OCI-LY1 (cell line): ENCODE data around the gene CCR5AS.
"Not testable (repeated sequence)": the region's sequence is repeated elsewhere in the genome, so short reads cannot be mapped to it uniquely, and the experiment has no call there.

ENCODE experiments used
- H2AFZ ChIP-seq: fragments of 200-600 bp; sonication (generic), shearing (Covaris generic); 2 replicates; pipeline ENCODE4 v1.6.0; 2014; ENCODE audit warnings: antibody characterized with exemption, mild to moderate bottlenecking, low read length
- H3F3A ChIP-seq: fragments of 200-600 bp; sonication (generic), shearing (Covaris generic); 2 replicates; pipeline ENCODE4 v1.6.0; 2014; ENCODE audit warnings: mild to moderate bottlenecking, antibody characterized with exemption, low read length, moderate library complexity; ENCODE audit not compliant: insufficient read depth
- H3K27ac ChIP-seq: fragments of 200-600 bp; sonication (generic); 2 replicates; pipeline ENCODE4 v1.5.1; 2014; ENCODE audit warnings: low read length, mixed run types, mild to moderate bottlenecking, low read depth; ENCODE audit not compliant: poor library complexity, severe bottlenecking
- H3K27me3 ChIP-seq: fragments of 200-600 bp; sonication (generic); 2 replicates; pipeline ENCODE4 v1.6.0; 2014; ENCODE audit warnings: antibody characterized with exemption, mild to moderate bottlenecking, low read length, moderate library complexity; ENCODE audit not compliant: insufficient read depth
- H3K36me3 ChIP-seq: fragments of 200-600 bp; sonication (generic); 2 replicates; pipeline ENCODE4 v1.6.1; 2014; ENCODE audit warnings: mild to moderate bottlenecking, antibody characterized with exemption, low read length, moderate library complexity, mixed read lengths; ENCODE audit not compliant: insufficient read depth
- H3K4me1 ChIP-seq: fragments of 200-600 bp; sonication (generic); 2 replicates; pipeline ENCODE4 v1.5.1; 2014; ENCODE audit warnings: mild to moderate bottlenecking, low read length, moderate library complexity; ENCODE audit not compliant: insufficient read depth, severe bottlenecking
- H3K4me2 ChIP-seq: fragments of 200-600 bp; sonication (generic), shearing (Covaris generic); 2 replicates; pipeline ENCODE4 v1.6.1; 2014; ENCODE audit warnings: low read length
- H3K4me3 ChIP-seq: fragments of 200-600 bp; sonication (generic); 2 replicates; pipeline ENCODE4 v1.5.1; 2014; ENCODE audit warnings: low read length, low read depth, mild to moderate bottlenecking, mixed read lengths; ENCODE audit not compliant: poor library complexity, severe bottlenecking
- H3K79me2 ChIP-seq: fragments of 200-600 bp; shearing (Covaris generic); 2 replicates; pipeline ENCODE4 v1.6.1; 2016; ENCODE audit warnings: mixed run types, low read length, mixed read lengths; ENCODE audit not compliant: insufficient read depth
- H3K9ac ChIP-seq: fragments of 200-600 bp; sonication (generic), shearing (Covaris generic); 2 replicates; pipeline ENCODE4 v1.6.1; 2014; ENCODE audit warnings: mild to moderate bottlenecking, low read length, mixed read lengths
- H3K9me2 ChIP-seq: fragments of 200-600 bp; sonication (generic), shearing (Covaris generic); 2 replicates; pipeline ENCODE4 v1.6.1; 2014; ENCODE audit warnings: low read depth, mild to moderate bottlenecking, low read length, mixed read lengths
- H3K9me3 ChIP-seq: fragments of 200-600 bp; shearing (Covaris generic); 2 replicates; pipeline ENCODE4 v1.6.1; 2014; ENCODE audit warnings: low read length, mixed read lengths
- H4K20me1 ChIP-seq: fragments of 200-600 bp; sonication (generic), shearing (Covaris generic); 2 replicates; pipeline ENCODE4 v1.6.0; 2016; ENCODE audit warnings: mild to moderate bottlenecking, low read length; ENCODE audit not compliant: insufficient read depth
- CTCF ChIP-seq: fragments of 200-600 bp; sonication (generic), shearing (Covaris generic); IDR thresholded peaks from 2 replicates; pipeline ENCODE4 v1.5.1; 2017; ENCODE audit warnings: mild to moderate bottlenecking, antibody characterized with exemption, low read length, moderate library complexity, mixed read lengths
- EZH2 ChIP-seq: fragments of 200-600 bp; sonication (generic), shearing (Covaris generic); IDR thresholded peaks from 2 replicates; pipeline ENCODE4 v1.8.0; 2017; ENCODE audit warnings: borderline replicate concordance, mixed run types, mild to moderate bottlenecking, antibody characterized with exemption, low read length, moderate library complexity, mixed read lengths

Gene CCR5AS

GRCh38 chr3:46393011-46393410 lies 13.9 kb downstream of the CCR5AS start:
- H3K4me2 ChIP-seq = no peak overlapping the region
- H3K36me3 ChIP-seq = no peaks in the 10 kb centered on the region
- no peak overlapping the region for H2AFZ ChIP-seq
- 0 out of 2 replicates have a peak, but pooled peaks cover 4% of the 10 kb centered on the region for H3K27me3 ChIP-seq
- no peaks in the 10 kb centered on the region for H3K4me1 ChIP-seq
- H3K9ac ChIP-seq = no peak overlapping the region
- H3K79me2 ChIP-seq = no peaks in the 10 kb centered on the region
- TF ChIP-seq EZH2 (no peak), CTCF (no peak)
- H3F3A ChIP-seq = no peaks in the 10 kb centered on the region
- H3K4me3 ChIP-seq = no peak overlapping the region
- no peaks in the 10 kb centered on the region for H3K9me2 ChIP-seq
- H3K27ac ChIP-seq = no peak overlapping the region
- no peaks in the 10 kb centered on the region for H4K20me1 ChIP-seq
- H3K9me3 ChIP-seq = no peaks in the 10 kb centered on the region

- not testable (repeated sequence) for H3K4me1 ChIP-seq, H3F3A ChIP-seq
Observed at GRCh38 chr3:46391526-46391925, 15.3 kb downstream of the CCR5AS start.

GRCh38 chr3:46389306-46389705 lies 17.6 kb downstream of the CCR5AS start:
- Histone ChIP-seq H2AFZ (no peak overlapping the region), H3K27me3 (no peaks in the 10 kb centered on the region; the same call in 1 of the 2 replicates), H3K4me2 (no peak overlapping the region), H3K9ac (no peak overlapping the region), H3K4me1 (no peaks in the 10 kb centered on the region), H3K4me3 (no peak overlapping the region), H3K9me2 (no peaks in the 10 kb centered on the region), H4K20me1 (no peaks in the 10 kb centered on the region), H3K79me2 (no peaks in the 10 kb centered on the region), H3K27ac (no peak overlapping the region), H3K36me3 (no peaks in the 10 kb centered on the region), H3K9me3 (no peaks in the 10 kb centered on the region), H3F3A (no peaks in the 10 kb centered on the region)
- no peak for TF ChIP-seq CTCF
- no peak for TF ChIP-seq EZH2

More at GRCh38 chr3:46391526-46391925, 15.3 kb downstream of the CCR5AS start:
- not testable (repeated sequence) for H3K9ac ChIP-seq, H3K4me3 ChIP-seq, H2AFZ ChIP-seq, H3K4me2 ChIP-seq, H3K9me3 ChIP-seq, H4K20me1 ChIP-seq, H3K27me3 ChIP-seq, H3K9me2 ChIP-seq, H3K79me2 ChIP-seq, H3K27ac ChIP-seq, H3K36me3 ChIP-seq

- not testable (repeated sequence) for H3K9me3 ChIP-seq, H3K9me2 ChIP-seq, H3K9ac ChIP-seq, H4K20me1 ChIP-seq, H3F3A ChIP-seq, H3K36me3 ChIP-seq, H3K79me2 ChIP-seq, H3K27ac ChIP-seq, H3K4me1 ChIP-seq, H3K27me3 ChIP-seq, H3K4me3 ChIP-seq, H2AFZ ChIP-seq, H3K4me2 ChIP-seq
Observed at GRCh38 chr3:46388847-46389246, 18.0 kb downstream of the CCR5AS start.
